Dermis lymphatic vessel endothelial cell (primary cell): Measurements from ENCODE around the gene RPP40. TPM values are rescaled to one million over a fixed set of nuclear protein-coding genes. Genes with fewer than 3 reads are reported as not detected.

Source experiments
- total RNA-seq: library from RNA; depleted of rRNA; stranded (reverse); fragments of >200 nt; gene quantifications from 2 replicates; pipeline ENCODE4 v1.2.1, GENCODE V29; 2014

Gene RPP40
- 21.7 and 23.6 TPM in 2 replicates for total RNA-seq

GRCh38 chr6:5003604-5004372, at the start of gene RPP40:
RPP40 (minus strand) TSS chr6:5004037; CDS start chr6:5004002, 35 bp downstream.

Other genes with a start within 250 kb of the RPP40 start
- gene CDYL, start 227.6 kb downstream of the RPP40 start, total RNA-seq, result 26.7 and 27.6 TPM in 2 replicates
- gene PPP1R3G, start 81.3 kb upstream of the RPP40 start, total RNA-seq, result 0.52 and 1.7 TPM in 2 replicates